Lower leg skin (tissue), 3 donors: ENCODE results near the gene SFTPA1.

Experiments
- POLR2A ChIP-seq, 2 donors: fragments of 450-650 bp; IDR thresholded peaks; one replicate each; pipeline ENCODE4 v1.6.1; 2016 to 2017; ENCODE audit warnings: antibody characterized with exemption in 2 of 2, mild to moderate bottlenecking in 1 of 2, moderate library complexity in 1 of 2
- TF ChIP-seq, protein P1 (sequence below), 3 donors: fragments of 450-650 bp; IDR thresholded peaks; one replicate each; pipeline ENCODE4 v1.5.1; 2016; ENCODE audit warnings: antibody characterized with exemption in 3 of 3, mild to moderate bottlenecking in 3 of 3, moderate library complexity in 2 of 3

DNA sequence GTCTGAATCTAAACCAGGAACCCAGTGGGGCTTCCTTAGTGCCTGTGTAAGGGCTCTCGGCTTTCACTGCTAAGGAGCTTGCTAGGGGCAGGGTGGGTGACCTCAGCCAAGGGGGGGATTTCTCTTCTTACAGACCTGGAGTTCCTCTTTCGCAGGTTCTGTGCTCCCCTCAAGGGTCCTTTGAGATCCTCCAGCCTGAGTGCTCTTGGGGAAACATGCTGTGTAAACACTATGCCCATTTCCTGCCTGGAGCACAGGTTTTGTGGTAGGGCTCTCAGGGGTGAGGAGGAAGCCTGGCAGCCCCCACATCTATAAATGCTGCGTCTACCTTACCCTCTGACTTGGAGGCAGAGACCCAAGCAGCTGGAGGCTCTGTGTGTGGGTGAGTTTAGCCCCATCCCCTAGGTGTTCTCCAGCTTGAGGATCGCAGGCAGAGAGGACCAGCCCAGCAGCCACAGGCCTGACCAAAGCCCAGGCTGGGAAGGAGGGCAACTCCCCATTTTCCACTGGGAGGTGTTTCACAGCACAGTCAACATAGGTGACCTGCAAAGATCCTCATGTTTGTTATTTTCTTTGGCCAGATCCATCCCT, at the start of gene SFTPA1:
- TF ChIP-seq, protein P1, sequence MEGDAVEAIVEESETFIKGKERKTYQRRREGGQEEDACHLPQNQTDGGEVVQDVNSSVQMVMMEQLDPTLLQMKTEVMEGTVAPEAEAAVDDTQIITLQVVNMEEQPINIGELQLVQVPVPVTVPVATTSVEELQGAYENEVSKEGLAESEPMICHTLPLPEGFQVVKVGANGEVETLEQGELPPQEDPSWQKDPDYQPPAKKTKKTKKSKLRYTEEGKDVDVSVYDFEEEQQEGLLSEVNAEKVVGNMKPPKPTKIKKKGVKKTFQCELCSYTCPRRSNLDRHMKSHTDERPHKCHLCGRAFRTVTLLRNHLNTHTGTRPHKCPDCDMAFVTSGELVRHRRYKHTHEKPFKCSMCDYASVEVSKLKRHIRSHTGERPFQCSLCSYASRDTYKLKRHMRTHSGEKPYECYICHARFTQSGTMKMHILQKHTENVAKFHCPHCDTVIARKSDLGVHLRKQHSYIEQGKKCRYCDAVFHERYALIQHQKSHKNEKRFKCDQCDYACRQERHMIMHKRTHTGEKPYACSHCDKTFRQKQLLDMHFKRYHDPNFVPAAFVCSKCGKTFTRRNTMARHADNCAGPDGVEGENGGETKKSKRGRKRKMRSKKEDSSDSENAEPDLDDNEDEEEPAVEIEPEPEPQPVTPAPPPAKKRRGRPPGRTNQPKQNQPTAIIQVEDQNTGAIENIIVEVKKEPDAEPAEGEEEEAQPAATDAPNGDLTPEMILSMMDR (IDR thresholded peaks at IDR 0.05) = no peak
- TF ChIP-seq POLR2A (IDR thresholded peaks at IDR 0.05) = no peak
